RWPE1 (cell line): ENCODE results near the gene TMEM45A.

ENCODE experiments used
- CTCF ChIA-PET: fragments of 350-600 bp; sonication (Branson Sonifier 250); formaldehyde crosslinking; extraction: SDS; loops from one replicate; lab custom pipeline; 2021; lab: Yijun Ruan, JAX
- POLR2A ChIA-PET: fragments of 400-600 bp; formaldehyde crosslinking; extraction: SDS; loops from one replicate; lab custom pipeline; 2020; ENCODE audit warnings: antibody characterized with exemption; ENCODE audit not compliant: low non-redundant PET; lab: Yijun Ruan, JAX
- DNase-seq: peaks from one replicate; pipeline ENCODE4 v3.0.0; 2012; ENCODE audit warnings: low spot score
- H3K27ac ChIP-seq: fragments of 450-650 bp; 2 replicates; pipeline ENCODE4 v1.5.1; 2017
- CTCF ChIP-seq: fragments of 450-650 bp; conservative IDR thresholded peaks from 2 replicates; pipeline ENCODE4 v1.5.1; 2017; ENCODE audit warnings: low read depth, mild to moderate bottlenecking

TMEM45A gene

GRCh38 chr3:100609305-100609704 lies 116.9 kb downstream of the TMEM45A start, which contains the start of gene ADGRG7:
Gene ADGRG7, plus strand, starts transcription at chr3:100609601. Its CDS starts 256 bp downstream, at chr3:100609857.
- CTCF ChIA-PET, result no interaction called here
- DNase-seq, result no peak
- TF ChIP-seq CTCF, result no peak
- POLR2A ChIA-PET, result no interaction called here
- no peak within 1 kb of the TSS for H3K27ac ChIP-seq

GRCh38 chr3:100609963-100610362 lies 117.5 kb downstream of the TMEM45A start:
- no peak for DNase-seq
- ChIA-PET CTCF (no interaction called here), POLR2A (no interaction called here)
- no peak overlapping the region for H3K27ac ChIP-seq
- TF ChIP-seq CTCF, result no peak

GRCh38 chr3:100611221-100611620 lies 118.8 kb downstream of the TMEM45A start:
- CTCF ChIA-PET, result interaction anchor here (0.7 kb wide), 1 partner anchor 768 kb away, joined by 3 read pairs; no protein-coding TSS in a partner anchor
- no peak for TF ChIP-seq CTCF
- DNase-seq, result no peak

GRCh38 chr3:100613721-100614390 lies 121.4 kb downstream of the TMEM45A start:
- ChIA-PET CTCF (no interaction called here), POLR2A (no interaction called here)

More at GRCh38 chr3:100611221-100611620, 118.8 kb downstream of the TMEM45A start:
- POLR2A ChIA-PET, result no interaction called here
- no peak overlapping the region for H3K27ac ChIP-seq

GRCh38 chr3:100614941-100615340 lies 122.5 kb downstream of the TMEM45A start:
- no peak for DNase-seq
- H3K27ac ChIP-seq, result no peak overlapping the region
- CTCF ChIA-PET, result no interaction called here
- POLR2A ChIA-PET, result no interaction called here
- no peak for TF ChIP-seq CTCF

More at GRCh38 chr3:100613721-100614390, 121.4 kb downstream of the TMEM45A start:
- TF ChIP-seq CTCF, result no peak
- no peak for DNase-seq
- H3K27ac ChIP-seq, result no peak overlapping the region

- no peak for DNase-seq
- no peak overlapping the region for H3K27ac ChIP-seq
- TF ChIP-seq CTCF, result no peak
- ChIA-PET POLR2A (no interaction called here), CTCF (no interaction called here)
Observed at GRCh38 chr3:100615684-100616083, 123.3 kb downstream of the TMEM45A start.
